ENCODE data around the gene ERCC6.

ERCC6 gene

DNA sequence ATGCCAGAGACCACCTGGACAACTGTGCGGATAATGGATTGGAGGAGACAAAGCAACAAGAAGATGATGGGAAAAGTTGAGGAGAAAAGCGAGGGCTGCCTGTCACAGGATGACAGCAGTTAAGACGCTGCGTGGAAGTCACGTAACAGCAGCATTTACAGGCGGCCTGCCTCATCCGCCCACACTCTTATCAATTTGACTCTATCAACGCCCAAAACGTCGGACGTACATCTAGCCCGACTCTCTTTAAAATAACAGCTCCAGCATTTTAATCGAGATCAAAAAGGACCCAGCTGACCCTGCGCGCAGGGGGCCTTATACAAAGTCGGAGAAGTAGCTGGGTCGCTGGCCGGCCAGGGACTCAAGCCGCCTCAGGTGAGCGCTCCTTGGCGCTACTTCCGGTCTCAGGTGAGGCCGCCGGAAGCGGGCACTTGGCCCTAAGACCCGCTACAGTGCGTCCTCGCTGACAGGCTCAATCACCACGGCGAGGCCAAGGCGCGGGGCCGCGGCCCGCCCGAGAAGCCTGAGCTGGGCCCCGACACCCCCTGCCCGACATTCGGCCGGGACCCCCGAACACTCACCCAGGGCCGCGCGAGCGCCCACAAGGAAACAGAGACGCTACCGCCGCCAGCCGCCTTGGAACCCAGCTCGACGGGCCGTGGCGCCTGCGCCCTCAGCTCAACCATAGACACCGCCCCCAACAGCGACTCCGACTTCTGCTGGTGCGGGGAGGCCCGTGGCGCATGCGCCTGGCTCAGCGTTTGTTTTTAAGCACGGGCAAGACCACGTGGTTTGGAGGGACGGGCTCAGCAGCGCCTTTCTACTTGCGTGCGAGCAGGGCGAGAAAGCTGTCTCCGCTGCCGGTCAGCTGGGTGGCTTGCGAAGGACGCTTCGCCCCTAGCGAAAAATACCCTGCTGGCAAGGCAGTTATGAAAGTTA is at the start of gene ERCC6:
ERCC6 (minus strand) TSS at position 741 of the 939 bp plus-strand sequence.
- DNase-seq (ENCODE audit: low read depth in 2 of 2) = peak; percentile 94 to 97

- no peak for DNase-seq (ENCODE audit: low read depth in 2 of 2)
Measured at GRCh38 chr10:49587981-49588380, 49.1 kb upstream of the ERCC6 start.

DNA sequence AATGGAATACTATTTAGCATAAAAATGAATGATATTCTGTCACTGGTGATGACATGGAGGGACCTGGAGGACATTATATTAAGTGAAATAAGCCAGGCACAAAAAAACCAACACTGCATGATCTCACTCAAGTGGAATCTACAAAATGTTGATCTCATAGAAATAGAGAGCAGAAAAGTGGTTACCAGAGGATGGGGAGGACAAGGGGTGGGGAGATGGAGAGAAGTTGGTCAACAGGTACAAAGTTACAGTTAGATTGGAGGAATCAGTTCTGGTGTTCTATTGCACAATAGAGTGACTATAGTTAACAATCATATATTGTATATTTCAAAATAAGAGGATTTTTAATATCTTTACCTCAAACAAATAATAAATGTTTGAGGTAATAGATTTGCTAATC is 46.5 kb upstream of the ERCC6 start:
- no peak for DNase-seq (ENCODE audit: low read depth in 2 of 2)

DNA sequence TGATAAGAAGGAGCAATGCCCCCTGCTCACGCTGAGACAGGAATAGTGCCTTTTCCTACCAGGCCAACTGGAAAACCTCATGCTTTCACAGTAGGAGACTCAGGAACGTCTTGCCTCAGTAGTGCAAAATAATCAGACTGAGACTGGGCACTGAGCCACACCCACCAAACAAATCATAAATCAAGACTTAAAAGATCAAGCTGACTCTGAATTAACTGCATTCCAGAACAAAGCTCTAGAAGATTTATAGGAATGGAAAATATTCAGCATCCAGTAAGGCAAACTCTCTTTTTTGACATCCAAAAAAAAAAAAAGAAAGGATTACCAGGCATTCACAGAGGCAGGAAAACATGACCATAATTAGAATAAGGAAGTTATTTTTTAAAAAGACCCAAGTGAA is 40.7 kb upstream of the ERCC6 start:
- DNase-seq (ENCODE audit: low read depth in 2 of 2) = no peak

DNA sequence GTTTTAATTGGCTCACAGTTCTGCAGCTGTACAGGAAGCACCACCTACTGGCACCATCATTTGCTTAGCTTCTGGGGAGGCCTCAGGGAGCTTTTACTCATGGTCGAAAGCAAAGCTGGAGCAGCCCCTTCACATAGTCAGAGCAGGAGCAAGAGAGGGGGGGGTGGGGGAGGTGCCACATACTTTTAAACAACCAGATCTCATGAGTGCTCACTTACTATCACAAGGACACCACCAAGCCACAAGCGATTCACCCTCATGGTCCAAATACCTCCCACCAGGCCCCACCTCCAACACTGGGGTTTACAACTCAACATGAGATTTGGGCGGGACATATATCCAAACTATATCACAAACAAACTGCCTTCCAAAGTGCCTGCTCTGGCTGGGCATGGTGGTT is 39.5 kb upstream of the ERCC6 start:
- DNase-seq (ENCODE audit: low read depth in 2 of 2) = no peak

DNA sequence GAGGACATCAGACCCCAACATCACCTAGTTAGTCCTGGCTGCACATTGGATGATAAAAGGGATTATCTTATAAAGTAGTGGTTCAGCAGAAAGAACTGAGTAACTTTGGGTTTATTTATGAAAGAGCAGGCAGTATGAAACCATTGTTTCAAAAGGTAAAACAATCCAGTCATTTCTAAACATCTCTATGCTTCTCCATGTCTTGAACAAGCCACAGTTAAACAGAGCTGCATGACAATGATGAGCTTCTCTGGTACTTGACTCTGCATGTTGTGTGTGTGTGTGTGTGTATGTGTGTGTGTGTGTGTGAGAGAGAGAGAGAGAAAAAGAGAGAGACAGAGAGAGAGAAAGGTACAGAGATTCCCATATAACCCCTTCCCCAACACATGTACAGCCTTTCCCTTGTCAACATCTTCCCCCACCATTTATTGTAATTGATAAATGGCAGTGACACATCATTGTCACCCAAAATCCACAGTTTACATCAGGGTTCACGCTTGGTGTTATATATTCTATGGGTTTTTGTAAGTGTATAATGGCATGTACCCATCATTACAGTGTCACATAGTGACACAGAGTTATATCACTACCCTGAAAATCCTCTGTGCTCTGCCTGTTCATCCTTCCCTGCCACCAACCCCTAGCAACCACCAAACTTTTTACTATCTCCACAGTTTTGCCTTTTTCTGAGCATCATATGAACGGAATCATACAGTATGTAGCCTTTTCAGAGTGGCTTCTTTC is 38.4 kb upstream of the ERCC6 start:
- DNase-seq (ENCODE audit: low read depth in 2 of 2) = no peak

DNA sequence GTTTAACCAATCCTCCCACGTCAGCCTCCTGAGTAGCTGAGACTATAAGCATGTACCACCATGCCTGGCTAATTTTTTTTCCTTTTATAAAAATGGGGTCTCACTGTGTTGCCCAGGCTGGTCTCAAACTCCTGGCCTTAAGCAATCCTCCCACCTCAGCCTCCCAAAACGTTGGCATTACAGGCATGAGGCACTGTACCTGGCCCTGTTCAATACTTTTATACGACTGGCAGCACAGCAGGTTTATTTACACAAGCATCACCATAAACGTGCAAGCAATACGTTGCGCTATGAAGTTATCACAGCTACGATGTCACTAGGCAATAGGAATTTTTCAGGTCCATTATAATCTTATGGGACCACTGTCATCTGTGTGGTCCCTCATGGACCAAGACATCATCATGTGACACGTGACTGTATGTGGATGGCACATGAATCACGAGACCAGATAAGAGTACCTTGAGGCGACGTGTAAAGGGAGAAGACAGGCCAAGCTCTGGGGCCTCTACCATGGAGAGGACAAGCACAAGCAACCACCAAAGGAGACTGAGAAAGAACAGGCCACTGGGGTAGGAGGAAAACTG is 36.7 kb upstream of the ERCC6 start:
- DNase-seq (ENCODE audit: low read depth in 2 of 2) = no peak

DNA sequence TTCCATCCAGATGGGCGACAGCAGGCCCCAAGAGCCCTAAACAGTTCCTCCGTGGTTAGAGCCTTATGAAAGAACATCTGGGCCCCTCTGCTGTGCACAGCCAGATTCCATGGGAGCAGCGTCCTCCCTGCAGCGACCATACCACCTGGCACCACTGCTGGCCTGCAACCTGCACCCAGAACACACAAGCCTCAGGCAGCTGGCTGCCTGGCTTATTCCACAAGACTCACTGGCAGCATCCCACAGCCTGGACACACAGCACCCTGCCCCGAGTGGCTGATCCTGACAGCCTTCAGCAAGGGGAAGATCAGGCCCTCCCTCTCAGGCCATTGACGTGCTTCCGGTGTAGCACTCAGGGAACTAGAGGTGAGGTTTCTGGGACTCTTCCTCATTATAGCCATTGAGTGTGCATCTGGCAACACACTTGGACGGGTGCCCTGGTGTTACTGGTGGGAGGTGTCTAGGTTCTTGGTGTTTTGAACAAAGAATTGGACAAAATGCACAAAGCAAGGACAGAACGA is 33.7 kb upstream of the ERCC6 start:
- DNase-seq (ENCODE audit: low read depth in 2 of 2) = no peak

DNA sequence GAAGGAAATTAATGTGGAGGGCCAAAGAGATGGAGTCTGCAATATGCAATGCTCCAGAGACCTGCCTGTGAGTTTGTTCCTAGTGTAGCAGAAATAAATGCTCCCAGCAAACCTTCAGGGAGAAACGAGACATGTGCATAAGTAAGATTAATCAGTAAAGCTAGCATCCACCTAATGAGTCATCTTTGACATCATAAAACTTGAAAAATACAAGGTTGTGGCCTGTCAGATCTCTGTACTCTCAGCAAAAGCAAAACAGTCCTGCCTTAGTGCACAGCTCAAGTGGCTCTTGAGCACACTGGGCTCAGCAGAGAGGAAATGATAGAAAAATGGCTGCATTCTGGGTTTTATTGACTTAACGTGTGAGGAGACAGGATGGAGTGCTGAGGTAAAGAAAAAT is 32.5 kb upstream of the ERCC6 start:
- no peak for DNase-seq (ENCODE audit: low read depth in 2 of 2)

- no peak for DNase-seq (ENCODE audit: low read depth in 2 of 2)
Measured at GRCh38 chr10:49569031-49569631, 30.2 kb upstream of the ERCC6 start.

GRCh38 chr10:49568235-49568634 is 29.3 kb upstream of the ERCC6 start:
- no peak for DNase-seq (ENCODE audit: low read depth in 2 of 2)

- DNase-seq (ENCODE audit: low read depth in 2 of 2) = no peak
Measured at GRCh38 chr10:49567810-49568209, 28.9 kb upstream of the ERCC6 start.

GRCh38 chr10:49564461-49565009 is 25.6 kb upstream of the ERCC6 start:
- no peak for DNase-seq (ENCODE audit: low read depth in 2 of 2)

DNA sequence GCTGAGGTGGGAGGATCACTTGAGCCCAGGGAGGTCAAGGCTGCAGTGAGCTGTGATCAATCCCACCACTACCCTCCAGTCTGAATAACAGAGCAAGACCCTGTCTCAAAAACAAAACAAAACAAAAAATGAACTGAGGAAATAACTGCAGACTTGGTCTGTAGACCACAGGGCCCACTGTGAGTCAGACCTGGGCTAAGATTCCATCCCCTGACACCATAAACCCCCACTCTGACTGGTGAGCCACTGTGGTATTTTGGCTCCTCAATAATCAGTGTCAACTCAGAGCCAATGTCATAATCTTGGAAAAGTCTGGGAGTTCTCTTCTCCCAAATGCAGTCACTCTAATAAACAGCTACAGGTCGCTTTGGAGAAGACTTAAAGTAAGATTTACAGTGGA is 24.0 kb upstream of the ERCC6 start:
- no peak for DNase-seq (ENCODE audit: low read depth in 2 of 2)

DNA sequence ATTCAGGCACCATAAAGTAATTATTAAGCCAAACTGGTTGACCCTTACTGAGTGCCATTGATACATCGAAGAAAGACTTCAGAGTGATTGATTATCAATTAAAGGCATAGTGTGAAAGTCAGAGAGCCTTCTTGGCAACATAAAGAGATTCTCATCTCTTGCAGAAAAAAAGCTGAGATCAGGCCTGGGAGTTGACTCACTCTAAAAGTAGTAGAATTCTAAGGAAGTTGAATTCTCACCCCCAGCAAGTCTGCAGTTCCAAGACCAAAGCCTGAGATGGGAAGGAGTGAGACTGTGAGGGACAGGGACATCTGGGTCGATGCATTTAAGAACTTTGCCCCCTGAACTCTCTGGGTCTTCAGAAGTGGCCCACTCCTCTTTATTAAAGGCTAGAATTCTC is 21.6 kb upstream of the ERCC6 start:
- DNase-seq (ENCODE audit: low read depth in 2 of 2) = no peak

DNA sequence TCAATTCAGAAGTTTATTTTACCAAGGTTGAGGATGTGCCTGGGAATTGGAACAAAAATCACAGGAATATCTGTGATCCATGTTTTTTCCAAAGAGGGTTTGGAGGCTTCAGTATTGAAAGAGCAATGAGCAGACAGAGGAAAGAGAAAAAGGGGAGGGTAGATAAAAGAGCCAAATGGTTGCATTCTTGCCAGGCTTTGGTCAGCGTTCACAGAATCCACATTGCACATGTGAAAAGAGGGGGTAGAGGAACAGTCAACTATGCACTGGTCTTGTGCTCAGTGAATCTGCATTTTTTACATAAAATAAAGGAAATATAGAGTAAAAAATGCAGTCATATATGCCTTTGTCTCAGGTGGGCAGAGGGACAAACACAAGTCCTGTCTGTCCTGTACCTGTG is 20.6 kb upstream of the ERCC6 start:
- DNase-seq (ENCODE audit: low read depth in 2 of 2) = no peak

GRCh38 chr10:49558190-49558589 is 19.3 kb upstream of the ERCC6 start:
- no peak for DNase-seq (ENCODE audit: low read depth in 2 of 2)

GRCh38 chr10:49557681-49558080 is 18.8 kb upstream of the ERCC6 start:
- no peak for DNase-seq (ENCODE audit: low read depth in 2 of 2)

DNA sequence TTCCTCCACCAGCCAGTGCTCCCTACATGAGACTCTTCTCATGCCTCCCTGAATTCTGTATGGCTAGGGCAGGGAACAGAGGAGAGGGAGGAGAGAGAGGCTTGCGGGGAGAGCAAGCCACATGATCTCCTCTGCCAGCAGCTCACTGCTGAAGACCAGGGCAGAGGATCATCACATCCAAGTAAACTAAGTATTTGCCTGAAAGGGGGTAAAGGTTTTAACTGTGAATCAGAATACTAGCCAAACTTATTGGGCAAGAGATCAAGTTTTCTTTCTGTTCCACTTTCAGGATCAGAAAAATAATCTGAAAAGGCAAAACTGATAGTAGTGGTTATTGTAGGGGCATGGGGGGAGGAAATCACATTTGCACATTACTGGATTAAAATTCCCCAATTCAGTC is 17.8 kb upstream of the ERCC6 start:
- DNase-seq (ENCODE audit: low read depth in 2 of 2) = no peak

DNA sequence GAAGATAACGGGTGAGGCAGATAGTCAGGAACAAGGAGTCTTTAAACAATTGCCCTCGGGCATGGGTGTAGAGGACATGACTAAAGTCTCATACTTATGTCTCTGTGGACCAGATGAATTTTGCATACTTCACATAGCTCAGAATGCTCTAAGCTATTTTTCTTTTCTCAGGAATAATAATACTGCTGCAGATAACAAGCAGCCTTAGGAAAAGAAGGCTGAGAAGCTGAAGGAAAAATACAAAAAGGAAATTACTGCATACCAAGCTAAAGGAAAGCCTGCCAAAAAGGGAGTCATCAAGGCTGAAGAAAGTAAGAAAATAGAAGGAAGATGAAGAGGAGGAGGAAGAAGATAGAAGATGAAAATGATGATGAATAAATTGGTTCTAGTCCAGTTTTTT is 13.4 kb upstream of the ERCC6 start:
- DNase-seq (ENCODE audit: low read depth in 2 of 2) = no peak

- no peak for DNase-seq (ENCODE audit: low read depth in 2 of 2)
Measured at GRCh38 chr10:49550563-49550962, 11.6 kb upstream of the ERCC6 start.

All from stimulated activated CD8-positive, alpha-beta memory T cell treated with anti-CD3 and anti-CD28 coated beads, Interleukin-2, amount 100 ng/mL, for 48 hours (primary cell).